ENCODE measurements around the gene NDFIP1.

- TF ChIP-seq CTCF (optimal IDR thresholded peaks at IDR 0.05 in 1 of 3, IDR thresholded peaks at IDR 0.05 in 1 of 3, conservative IDR thresholded peaks at IDR 0.05 in 1 of 3; ENCODE audit: extremely low read depth in 1 of 3, insufficient read depth in 2 of 3, low read length in 3 of 3) = no peak
- TF ChIP-seq EZH2 (IDR thresholded peaks at IDR 0.05; ENCODE audit: low read length) = no peak
These were observed 36.1 kb upstream of the NDFIP1 start for GRCh38 chr5:142072488-142072887.
